Measurements from ENCODE around the gene FARS2.

FARS2 gene

GRCh38 chr6:5762561-5762968 lies 501.3 kb downstream of the FARS2 start:
- DNase-seq (ENCODE audit: low spot score) = no peak

- DNase-seq (ENCODE audit: low spot score) = no peak
Measured at GRCh38 chr6:5763407-5763806, 502.1 kb downstream of the FARS2 start.

- DNase-seq (ENCODE audit: low spot score) = no peak
Measured at GRCh38 chr6:5763871-5764270, 502.6 kb downstream of the FARS2 start.

- DNase-seq (ENCODE audit: low spot score) = no peak
Measured at GRCh38 chr6:5764401-5764955, 503.2 kb downstream of the FARS2 start.

- DNase-seq (ENCODE audit: low spot score) = no peak
Measured at GRCh38 chr6:5765141-5765760, 503.9 kb downstream of the FARS2 start.

- no peak for DNase-seq (ENCODE audit: low spot score)
Measured at GRCh38 chr6:5766260-5766659, 504.9 kb downstream of the FARS2 start.

- DNase-seq (ENCODE audit: low spot score) = no peak
Measured at GRCh38 chr6:5767471-5767870, 506.2 kb downstream of the FARS2 start.

- no peak for DNase-seq (ENCODE audit: low spot score)
Measured at GRCh38 chr6:5771211-5771610, 509.9 kb downstream of the FARS2 start.

- DNase-seq (ENCODE audit: low spot score) = no peak
Measured at GRCh38 chr6:5771759-5772390, 510.6 kb downstream of the FARS2 start.

- DNase-seq (ENCODE audit: low spot score) = no peak
Measured at GRCh38 chr6:5772408-5773120, 511.3 kb downstream of the FARS2 start.

- no peak for DNase-seq (ENCODE audit: low spot score)
Measured at GRCh38 chr6:5776104-5776503, 514.8 kb downstream of the FARS2 start.

- no peak for DNase-seq (ENCODE audit: low spot score)
Measured at GRCh38 chr6:5776706-5777390, 515.5 kb downstream of the FARS2 start.

GRCh38 chr6:5778317-5778857 lies 517.1 kb downstream of the FARS2 start:
- no peak for DNase-seq (ENCODE audit: low spot score)

GRCh38 chr6:5778906-5779305 lies 517.6 kb downstream of the FARS2 start:
- no peak for DNase-seq (ENCODE audit: low spot score)

- DNase-seq (ENCODE audit: low spot score) = no peak
Measured at GRCh38 chr6:5781019-5781418, 519.7 kb downstream of the FARS2 start.

GRCh38 chr6:5781966-5782556 lies 520.7 kb downstream of the FARS2 start:
- no peak for DNase-seq (ENCODE audit: low spot score)

GRCh38 chr6:5782783-5783547 lies 521.7 kb downstream of the FARS2 start:
- no peak for DNase-seq (ENCODE audit: low spot score)

GRCh38 chr6:5783584-5784089 lies 522.3 kb downstream of the FARS2 start:
- no peak for DNase-seq (ENCODE audit: low spot score)

GRCh38 chr6:5785249-5785648 lies 523.9 kb downstream of the FARS2 start:
- DNase-seq (ENCODE audit: low spot score) = no peak

GRCh38 chr6:5786321-5786968 lies 525.1 kb downstream of the FARS2 start:
- DNase-seq (ENCODE audit: low spot score) = no peak
